Measurements from ENCODE around the gene USH2A.

Gene USH2A

DNA sequence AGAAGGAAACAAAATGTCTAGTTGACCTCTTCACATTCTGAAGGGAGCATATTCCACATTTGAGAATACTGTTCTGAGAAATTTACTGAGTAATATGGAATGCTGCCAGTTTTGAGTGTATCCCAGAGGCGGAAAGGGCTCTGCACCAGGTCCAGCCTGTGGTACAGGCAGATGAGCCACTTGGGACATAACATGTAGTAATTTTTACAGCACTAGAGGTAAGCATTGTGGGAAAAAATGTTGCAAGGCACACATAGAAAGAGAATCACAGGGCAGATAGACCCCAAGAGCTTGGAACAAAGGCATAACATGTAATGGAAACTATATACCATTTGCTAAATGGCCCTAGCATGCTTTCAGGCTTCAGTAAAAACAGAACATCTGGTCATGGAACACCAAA, 228.5 kb downstream of the USH2A start:
- DNase-seq (ENCODE audit: low read depth) = no peak
- TF ChIP-seq, protein P1, sequence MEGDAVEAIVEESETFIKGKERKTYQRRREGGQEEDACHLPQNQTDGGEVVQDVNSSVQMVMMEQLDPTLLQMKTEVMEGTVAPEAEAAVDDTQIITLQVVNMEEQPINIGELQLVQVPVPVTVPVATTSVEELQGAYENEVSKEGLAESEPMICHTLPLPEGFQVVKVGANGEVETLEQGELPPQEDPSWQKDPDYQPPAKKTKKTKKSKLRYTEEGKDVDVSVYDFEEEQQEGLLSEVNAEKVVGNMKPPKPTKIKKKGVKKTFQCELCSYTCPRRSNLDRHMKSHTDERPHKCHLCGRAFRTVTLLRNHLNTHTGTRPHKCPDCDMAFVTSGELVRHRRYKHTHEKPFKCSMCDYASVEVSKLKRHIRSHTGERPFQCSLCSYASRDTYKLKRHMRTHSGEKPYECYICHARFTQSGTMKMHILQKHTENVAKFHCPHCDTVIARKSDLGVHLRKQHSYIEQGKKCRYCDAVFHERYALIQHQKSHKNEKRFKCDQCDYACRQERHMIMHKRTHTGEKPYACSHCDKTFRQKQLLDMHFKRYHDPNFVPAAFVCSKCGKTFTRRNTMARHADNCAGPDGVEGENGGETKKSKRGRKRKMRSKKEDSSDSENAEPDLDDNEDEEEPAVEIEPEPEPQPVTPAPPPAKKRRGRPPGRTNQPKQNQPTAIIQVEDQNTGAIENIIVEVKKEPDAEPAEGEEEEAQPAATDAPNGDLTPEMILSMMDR (conservative IDR thresholded peaks at IDR 0.05; ENCODE audit: low read depth, low read length) = no peak
- no peak overlapping the region for H3K4me3 ChIP-seq (ENCODE audit: low read length)

DNA sequence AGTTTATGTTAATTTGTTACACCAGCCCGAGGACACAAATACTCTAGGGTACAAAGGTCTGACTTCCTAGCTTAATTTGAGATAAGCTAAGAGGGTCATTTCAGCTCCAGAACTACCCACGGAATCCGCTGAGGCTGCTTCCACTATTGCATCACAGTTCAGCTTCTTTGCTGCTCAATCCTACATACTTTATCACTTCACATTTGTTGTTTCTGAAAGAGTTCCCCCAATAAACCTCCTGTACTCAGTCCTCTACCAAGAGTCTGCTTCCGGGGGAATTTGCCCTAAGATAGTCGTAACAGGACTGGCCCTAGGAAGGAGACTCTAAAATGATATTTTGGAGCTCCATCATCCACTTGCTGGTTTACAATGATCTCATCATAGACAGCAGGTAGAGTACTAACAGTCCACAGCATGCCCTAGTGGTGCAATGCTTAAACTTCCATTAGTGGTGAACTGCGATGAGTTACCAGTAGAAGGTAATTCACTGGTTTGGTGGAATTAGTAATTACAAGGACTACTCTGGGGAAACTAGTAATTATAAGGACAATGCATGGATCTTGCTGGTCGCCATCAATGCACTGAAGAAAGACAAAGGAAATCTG, 229.3 kb downstream of the USH2A start:
- no peak for DNase-seq (ENCODE audit: low read depth)
- TF ChIP-seq, protein P1 (conservative IDR thresholded peaks at IDR 0.05; ENCODE audit: low read depth, low read length) = peak; percentile 51
- H3K4me3 ChIP-seq (ENCODE audit: low read length) = no peak overlapping the region

DNA sequence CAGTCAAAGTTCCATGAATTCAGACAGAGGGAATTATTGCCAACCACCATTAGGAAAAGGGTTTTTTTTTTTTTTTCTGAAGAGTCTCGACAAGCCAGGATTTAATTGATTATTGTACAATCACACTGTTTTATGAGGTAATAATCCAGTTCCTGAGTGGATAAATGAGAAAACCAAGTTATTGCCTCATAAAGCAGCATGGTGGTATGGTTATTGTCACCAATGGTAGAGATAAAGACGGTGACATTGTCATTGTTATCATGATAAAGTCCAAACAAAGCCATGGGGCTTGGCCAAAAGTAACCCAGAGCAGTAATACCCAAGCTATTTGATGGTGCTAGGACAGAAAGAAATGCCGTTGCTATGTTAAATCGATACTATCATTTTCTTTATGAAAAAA, 232.8 kb downstream of the USH2A start:
- DNase-seq (ENCODE audit: low read depth) = no peak
- TF ChIP-seq, protein P1 (conservative IDR thresholded peaks at IDR 0.05; ENCODE audit: low read depth, low read length) = no peak
- no peak overlapping the region for H3K4me3 ChIP-seq (ENCODE audit: low read length)

DNA sequence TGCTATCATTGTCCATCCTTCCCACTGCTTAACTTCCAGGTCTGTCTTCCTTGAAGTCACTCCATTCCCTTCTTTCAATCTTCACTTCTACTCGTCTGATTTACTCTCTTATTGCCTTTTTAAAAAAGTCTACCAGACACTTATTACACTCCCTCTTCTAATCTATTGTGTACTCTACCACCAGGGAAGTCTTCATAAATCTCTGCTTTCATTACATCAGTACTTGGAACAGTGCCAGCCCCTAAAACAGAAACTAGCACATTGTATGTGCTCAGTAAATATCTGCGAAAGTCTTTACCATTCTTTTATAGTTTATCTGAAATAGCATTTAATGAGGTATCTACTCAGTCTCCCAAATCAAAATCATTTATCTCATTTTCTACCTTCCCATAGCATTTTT, 236.4 kb downstream of the USH2A start:
- TF ChIP-seq, protein P1 (conservative IDR thresholded peaks at IDR 0.05; ENCODE audit: low read depth, low read length) = no peak
- no peak for DNase-seq (ENCODE audit: low read depth)
- no peak overlapping the region for H3K4me3 ChIP-seq (ENCODE audit: low read length)

DNA sequence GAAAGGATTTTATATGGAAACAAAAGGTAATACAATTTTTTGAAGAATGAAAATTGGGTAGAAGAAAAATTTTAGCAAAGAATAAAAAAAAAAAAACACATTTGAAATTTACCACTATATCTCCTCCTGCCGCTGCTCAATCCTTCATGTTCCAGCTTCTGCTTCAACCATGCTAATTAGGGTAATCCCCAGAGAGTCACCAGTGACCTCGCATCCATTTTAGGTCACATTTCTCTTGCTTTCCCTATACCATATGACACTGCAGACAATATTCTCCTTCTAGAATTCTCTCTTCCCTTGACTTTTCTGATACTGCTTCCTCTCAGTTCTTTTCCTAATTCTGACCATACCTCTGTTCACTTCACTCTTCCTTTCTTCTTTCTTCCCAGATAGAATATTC, 237.1 kb downstream of the USH2A start:
- TF ChIP-seq, protein P1 (conservative IDR thresholded peaks at IDR 0.05; ENCODE audit: low read depth, low read length) = no peak
- no peak for DNase-seq (ENCODE audit: low read depth)
- no peak overlapping the region for H3K4me3 ChIP-seq (ENCODE audit: low read length)

DNA sequence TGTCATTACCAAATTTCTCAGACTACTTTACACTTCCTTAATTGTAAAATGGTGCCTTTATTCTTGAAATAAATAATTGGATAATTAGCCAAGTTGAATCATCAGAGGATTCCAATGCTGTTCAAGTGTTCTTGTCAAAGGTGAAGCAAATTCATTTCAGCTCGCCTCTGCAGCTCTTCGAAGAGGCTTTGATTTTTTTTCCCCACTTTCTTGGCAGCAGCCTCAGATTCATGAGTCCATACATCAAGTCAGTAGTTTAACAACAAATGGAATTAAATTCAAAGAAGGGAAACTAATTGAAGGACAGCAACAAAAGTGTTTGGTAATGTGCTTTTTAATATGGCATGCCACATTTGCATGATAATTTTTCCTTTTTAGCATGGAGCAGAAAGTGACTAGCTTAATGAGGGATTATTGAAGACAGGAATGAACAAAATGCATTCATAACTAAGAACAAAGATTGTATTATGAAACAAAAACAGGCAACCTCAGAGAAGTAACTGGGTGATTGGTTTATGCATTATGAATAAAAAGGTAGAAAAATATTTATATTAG, 239.0 kb downstream of the USH2A start:
- peak; percentile 47 for DNase-seq (ENCODE audit: low read depth)
- H3K4me3 ChIP-seq (ENCODE audit: low read length) = no peak overlapping the region
- TF ChIP-seq, protein P1 (conservative IDR thresholded peaks at IDR 0.05; ENCODE audit: low read depth, low read length) = no peak

DNA sequence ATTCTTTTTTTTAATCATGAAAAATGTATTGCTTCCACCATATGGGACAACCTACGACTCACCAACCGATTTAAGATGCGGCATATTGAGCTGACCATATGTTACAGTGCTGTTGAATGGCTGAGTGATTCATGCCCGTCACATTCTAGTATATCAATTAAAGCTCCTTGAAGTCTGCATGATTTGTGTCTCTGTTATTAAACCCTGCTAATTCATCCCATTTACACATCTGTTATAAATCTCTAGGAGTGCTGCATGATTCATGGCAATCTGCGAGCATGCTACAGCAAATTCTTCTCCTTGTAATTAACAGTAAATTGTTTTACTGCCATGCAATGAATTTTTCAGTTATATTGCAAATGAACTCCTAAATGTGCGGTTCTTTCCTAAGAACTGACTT, 239.8 kb downstream of the USH2A start:
- peak; percentile 52 for DNase-seq (ENCODE audit: low read depth)

More for the DNA sequence above, 239.8 kb downstream of the USH2A start:
- TF ChIP-seq, protein P1 (conservative IDR thresholded peaks at IDR 0.05; ENCODE audit: low read depth, low read length) = no peak
- peak overlapping the region; percentile 15 for H3K4me3 ChIP-seq (ENCODE audit: low read length)
